GM12892 (cell line): ENCODE data around the gene TIAM1.

Experiments used
- DNase-seq: peaks from one replicate; pipeline ENCODE4 v3.0.0; 2011; ENCODE audit not compliant: insufficient read length
- FAIRE-seq: peaks from 2 replicates; lab custom pipeline; 2011; peaks lifted over from hg19 to GRCh38; lab: Jason Lieb, UNC
- POLR2A ChIP-seq: IDR thresholded peaks from 2 replicates; pipeline ENCODE4 v1.6.1; 2011; ENCODE audit warnings: low read depth, low read length, control low read depth
- POLR2AphosphoS5 ChIP-seq: IDR thresholded peaks from 2 replicates; pipeline ENCODE4 v1.6.1; 2011; ENCODE audit warnings: low read depth, low read length, control low read depth
- TAF1 ChIP-seq: IDR thresholded peaks from 2 replicates; pipeline ENCODE4 v1.6.1; 2011; ENCODE audit warnings: low read depth, mild to moderate bottlenecking, control low read depth, low read length, borderline replicate concordance

TIAM1 gene

DNA sequence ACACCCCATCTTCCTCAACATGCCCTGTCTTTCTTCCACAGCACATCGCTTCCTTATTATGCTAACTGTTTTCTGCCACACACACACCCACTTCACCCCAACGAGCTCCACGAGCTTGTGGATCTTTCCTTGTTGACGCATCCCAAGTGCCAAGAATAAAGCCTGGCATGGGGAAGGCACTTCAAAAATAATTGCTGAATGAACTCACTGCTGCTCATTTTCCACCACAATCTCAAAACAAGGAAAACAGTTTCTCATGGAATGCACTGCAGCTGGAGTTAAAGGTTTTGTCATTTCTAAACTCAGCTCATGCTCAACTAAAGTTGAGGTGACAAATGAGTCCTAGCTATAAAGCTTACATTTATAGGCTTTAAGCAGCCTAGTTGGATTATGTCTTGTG, 86.0 kb downstream of the TIAM1 start:
- no peak for FAIRE-seq
- TF ChIP-seq POLR2A: no peak
- TF ChIP-seq POLR2AphosphoS5: no peak
- no peak for TF ChIP-seq TAF1
- no peak for DNase-seq

DNA sequence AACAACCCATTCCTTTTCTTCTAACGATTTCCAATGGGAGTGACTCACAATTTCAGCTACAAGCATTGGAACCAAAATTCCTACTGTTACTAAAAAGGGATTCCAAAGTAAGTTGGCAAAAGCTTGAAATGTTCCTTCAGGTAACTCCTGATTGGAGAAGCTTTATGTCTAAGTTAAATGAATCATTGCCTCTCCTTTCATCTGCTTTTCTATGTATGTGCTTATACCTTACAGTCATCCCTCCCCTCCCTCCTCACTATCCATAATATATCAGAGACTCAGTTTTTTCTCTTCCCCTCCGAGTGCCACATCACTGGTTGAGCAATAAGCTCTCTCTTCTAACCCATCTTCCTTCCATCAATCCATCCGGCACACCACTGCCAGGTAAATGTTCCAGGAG, 86.8 kb downstream of the TIAM1 start:
- DNase-seq (no peak), FAIRE-seq (no peak)
- TF ChIP-seq POLR2A: no peak
- TF ChIP-seq POLR2AphosphoS5: no peak
- TF ChIP-seq TAF1: no peak

DNA sequence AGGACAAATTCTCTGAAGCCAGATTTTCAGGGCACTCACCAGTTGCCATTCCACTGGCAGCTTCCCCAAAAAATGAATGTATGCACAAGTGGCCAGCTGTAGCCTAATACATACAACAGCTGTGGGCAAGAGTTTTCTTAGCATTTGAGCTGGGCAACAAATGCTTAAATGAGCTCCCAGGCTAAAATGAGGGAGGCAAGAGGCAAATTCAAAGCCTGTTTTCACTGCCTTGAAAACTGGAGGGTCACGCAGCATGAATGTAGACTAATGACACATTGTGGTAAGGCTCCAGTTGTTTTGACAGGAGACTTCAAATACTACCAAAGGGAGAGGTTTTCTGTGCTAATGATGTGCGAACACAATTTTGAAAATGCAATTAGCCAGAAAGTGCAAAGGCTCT, 88.2 kb downstream of the TIAM1 start:
- DNase-seq (no peak), FAIRE-seq (no peak)
- no peak for TF ChIP-seq POLR2AphosphoS5
- TF ChIP-seq POLR2A: no peak
- TF ChIP-seq TAF1: no peak

DNA sequence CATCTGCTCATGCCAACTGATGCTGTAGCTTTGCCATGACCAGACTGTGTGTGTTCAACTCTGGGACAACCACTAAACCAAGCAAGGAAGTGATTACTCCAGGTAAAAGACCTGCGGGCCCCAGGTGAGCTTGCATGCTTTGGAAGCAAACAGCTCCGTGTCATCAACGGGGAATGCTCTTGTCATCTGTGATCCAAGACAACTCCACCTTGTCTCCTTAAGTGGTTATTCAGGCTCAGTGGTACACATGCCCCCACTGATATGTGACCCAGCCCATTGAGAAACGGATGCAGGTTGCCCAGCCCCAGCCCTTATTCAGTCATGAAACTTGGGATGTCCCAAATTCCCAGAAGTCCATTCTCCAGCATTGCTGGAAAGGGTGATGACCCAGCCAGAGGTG, 89.0 kb downstream of the TIAM1 start:
- DNase-seq: no peak
- no peak for FAIRE-seq
- no peak for TF ChIP-seq POLR2AphosphoS5
- no peak for TF ChIP-seq TAF1
- TF ChIP-seq POLR2A: no peak

DNA sequence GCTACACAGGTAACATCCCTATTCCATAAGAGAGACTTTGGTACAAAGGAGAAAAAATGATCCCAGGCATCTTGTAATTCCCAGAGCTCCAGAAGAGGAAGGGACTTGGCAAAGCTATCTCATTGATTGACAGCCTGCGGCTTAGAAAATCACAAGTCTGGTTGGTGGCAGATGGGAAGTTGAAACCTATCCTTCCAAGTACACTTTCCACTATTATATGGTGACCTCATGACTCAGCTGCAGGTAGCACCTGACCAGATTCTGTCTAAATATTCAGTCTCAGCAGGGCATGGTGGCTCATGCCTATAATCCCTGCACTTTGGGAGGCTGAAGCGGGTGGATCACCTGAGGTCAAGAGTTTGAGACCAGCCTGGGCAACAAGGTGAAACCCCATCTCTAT, 89.9 kb downstream of the TIAM1 start:
- TF ChIP-seq POLR2A (no peak), TAF1 (no peak), POLR2AphosphoS5 (no peak)
- no peak for FAIRE-seq
- DNase-seq: no peak

DNA sequence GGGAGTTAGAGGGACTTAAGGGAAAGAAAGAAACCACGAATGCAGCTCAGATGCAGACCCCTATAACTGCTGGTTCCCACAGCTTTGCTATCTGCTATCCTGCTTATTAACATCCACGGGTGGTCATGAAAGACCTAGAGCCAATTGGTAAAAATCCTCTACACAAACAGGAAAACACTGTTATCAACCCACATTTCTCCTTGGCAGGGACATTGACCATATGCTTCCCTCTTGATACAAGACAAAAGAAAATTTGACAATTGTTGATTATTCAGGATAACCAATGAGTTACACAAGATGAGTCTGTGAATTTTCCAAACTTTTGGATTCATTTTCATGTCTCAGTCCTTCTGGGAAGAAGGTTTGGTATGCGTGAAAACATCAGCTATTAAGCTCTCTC, 90.4 kb downstream of the TIAM1 start:
- no peak for FAIRE-seq
- DNase-seq: no peak
- TF ChIP-seq POLR2A: no peak
- no peak for TF ChIP-seq TAF1
- TF ChIP-seq POLR2AphosphoS5: no peak

DNA sequence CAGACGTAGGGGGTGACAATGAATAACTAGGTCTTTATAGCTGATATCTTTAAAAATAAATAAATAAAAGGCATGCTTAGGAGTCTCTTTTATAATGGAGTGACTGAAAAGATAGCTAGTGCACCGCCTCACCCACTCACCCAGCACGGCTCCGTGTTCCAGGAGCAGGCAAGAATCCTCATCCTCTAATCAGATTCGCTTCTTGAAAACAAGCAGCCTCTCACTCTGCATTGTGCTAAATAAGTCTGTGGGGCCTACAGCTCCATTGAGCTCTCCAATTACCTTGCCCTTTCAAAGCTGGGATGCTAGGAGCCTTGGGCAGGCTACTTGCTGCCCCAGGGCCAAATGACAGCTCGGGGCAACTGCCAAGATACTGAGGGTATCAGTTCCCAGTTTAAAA, 91.5 kb downstream of the TIAM1 start:
- no peak for DNase-seq
- FAIRE-seq: no peak
- TF ChIP-seq POLR2AphosphoS5 (no peak), TAF1 (no peak), POLR2A (no peak)

DNA sequence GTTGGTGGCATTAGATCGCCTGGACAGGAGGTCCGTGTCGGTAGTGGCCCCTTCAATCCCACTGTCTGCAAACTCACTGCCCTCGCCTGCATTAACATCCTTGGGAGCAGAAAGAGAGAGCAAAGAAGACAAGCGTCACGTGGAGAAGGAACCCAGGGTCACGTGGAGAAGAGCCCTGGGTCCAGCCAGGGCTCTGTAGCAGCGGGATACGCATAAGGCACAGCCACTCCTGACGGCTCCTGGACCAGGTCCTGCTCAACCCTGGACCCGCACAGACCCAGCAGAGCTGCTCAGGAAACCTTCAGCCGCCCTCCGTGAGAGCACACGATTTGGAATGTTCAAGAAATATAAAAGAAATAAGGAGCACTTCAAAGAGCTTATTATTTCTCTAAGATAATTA, 92.0 kb downstream of the TIAM1 start:
- no peak for TF ChIP-seq TAF1
- no peak for TF ChIP-seq POLR2AphosphoS5
- no peak for TF ChIP-seq POLR2A
- no peak for DNase-seq
- FAIRE-seq: no peak

DNA sequence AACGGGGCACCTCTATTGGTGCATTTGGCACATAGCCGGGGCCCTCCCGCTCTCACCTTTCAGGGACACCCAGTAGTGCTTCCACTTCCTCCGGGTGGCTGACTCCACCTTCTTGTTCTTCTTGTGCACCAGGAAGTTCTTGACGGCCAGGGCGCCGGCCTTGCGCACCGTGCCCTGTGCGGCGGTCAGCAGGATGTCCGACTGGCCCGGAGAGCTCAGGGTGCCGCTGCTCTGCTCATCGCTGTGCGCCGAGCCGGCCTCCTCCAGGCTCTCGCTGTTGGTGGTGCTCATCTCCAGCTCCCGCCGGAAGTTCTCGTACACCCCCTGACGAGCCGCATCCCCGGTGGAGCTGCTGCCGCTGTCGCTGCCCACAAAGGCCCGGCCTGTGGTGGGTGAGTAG, 92.4 kb downstream of the TIAM1 start:
- DNase-seq (no peak), FAIRE-seq (no peak)
- TF ChIP-seq POLR2AphosphoS5: no peak
- no peak for TF ChIP-seq TAF1
- no peak for TF ChIP-seq POLR2A

DNA sequence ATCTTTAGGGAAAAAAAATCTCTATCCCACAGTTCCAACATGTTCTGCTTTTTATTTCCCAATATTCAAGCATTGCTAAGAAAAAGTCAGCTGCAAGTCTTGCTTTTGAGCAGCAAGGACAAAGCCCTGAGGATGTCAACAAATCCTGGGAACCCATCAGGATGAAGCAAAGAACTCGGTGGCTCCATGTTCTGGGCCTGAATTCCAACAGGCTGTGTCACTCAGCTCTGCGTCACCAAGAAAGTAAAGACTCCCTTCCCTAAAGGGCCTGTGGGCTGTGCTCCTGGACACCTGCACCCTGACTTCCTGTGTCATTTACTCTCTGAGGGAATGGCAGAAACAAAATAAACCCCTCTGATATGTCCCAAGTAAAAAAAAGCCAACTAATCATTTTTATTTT, 95.5 kb downstream of the TIAM1 start:
- no peak for DNase-seq
- no peak for FAIRE-seq
- no peak for TF ChIP-seq POLR2A
- no peak for TF ChIP-seq TAF1
- TF ChIP-seq POLR2AphosphoS5: no peak

DNA sequence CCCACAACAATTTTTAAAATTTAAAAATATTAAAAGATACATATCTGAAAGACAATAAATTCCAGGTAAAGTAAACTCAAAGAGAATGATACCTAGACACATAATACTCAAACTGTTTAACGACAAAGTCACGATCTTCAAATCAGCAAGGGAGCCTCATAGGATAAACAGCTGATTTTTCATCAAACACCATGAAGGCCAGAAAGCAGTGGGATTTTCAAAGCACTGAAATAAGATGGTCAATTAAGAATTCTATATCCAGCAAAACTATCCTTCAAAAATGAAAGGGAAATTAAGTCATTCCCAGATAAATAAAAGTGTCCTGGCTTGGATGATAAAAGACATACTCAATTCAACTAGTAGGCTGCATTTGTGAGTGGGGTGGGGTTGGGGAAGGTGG, 100.5 kb downstream of the TIAM1 start:
- no peak for DNase-seq
- no peak for FAIRE-seq
- TF ChIP-seq POLR2A (no peak), TAF1 (no peak), POLR2AphosphoS5 (no peak)

DNA sequence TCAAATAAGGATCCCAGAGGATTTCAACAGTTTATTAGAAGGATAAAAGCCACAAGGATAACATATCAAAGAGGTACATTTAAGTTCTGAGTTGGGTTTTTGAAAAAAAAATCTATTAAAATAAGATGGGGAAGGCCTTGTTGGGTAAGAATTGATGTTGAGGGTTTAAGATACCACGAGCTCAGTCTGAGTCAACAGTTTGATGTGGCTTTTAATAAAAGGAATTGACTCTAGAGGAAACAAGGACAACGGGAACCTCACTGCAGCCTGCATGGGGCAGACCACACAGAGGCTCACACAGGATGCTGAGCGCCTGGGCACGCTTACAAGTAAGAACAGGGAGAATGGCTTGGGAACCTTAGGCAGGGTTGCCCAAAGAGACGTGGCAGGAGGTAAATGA, 107.5 kb downstream of the TIAM1 start:
- FAIRE-seq (no peak), DNase-seq (no peak)
- no peak for TF ChIP-seq POLR2A
- TF ChIP-seq POLR2AphosphoS5: no peak
- TF ChIP-seq TAF1: no peak
